Measurements from ENCODE around the gene MAML1. TPM values are rescaled to one million over a fixed set of nuclear protein-coding genes. Genes with fewer than 3 reads are reported as not detected.
A peak's percentile ranks its signal among the peaks of the same experiment; 100 is the strongest.

MAML1 gene
- polyA plus RNA-seq, 3 donors from 2014 or later, result 0.59 to 8.5 (median 1.5) TPM

DNA sequence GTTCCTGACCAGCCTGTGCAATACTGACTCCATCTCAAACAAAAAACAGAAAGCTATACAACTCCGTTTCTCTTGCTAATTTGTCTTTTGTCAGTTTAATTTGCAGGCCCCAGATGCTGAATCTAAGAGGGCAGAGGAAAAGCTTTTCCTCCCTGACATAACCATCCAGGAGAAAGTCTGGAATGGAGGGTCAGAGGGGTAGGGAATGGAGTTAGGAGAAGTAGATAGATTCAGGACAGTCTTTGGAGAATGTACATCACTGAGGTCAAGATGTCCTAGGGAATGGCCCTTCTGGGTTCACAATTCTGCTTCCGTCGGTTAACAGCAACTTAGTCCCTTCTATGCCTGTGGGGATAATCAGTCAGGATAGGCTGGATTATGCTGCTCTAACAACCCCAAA, 81.5 kb downstream of the MAML1 start:
- H3K36me3 Mint-ChIP-seq, result peaks cover 0 to 6% (median 0%) of the 10 kb centered on the region in 3 donors
- no peak overlapping the region for H3K4me3 Mint-ChIP-seq
- peaks cover 11 to 15% of the 10 kb centered on the region in 2 donors for H3K4me1 Mint-ChIP-seq
- no peak overlapping the region for H3K27ac Mint-ChIP-seq
- no peak for DNase-seq
- H3K27me3 Mint-ChIP-seq (ENCODE audit: low read depth in 3 of 3), result peaks cover 3 to 15% (median 15%) of the 10 kb centered on the region in 3 donors
- H3K9me3 Mint-ChIP-seq, result no peaks in the 10 kb centered on the region

DNA sequence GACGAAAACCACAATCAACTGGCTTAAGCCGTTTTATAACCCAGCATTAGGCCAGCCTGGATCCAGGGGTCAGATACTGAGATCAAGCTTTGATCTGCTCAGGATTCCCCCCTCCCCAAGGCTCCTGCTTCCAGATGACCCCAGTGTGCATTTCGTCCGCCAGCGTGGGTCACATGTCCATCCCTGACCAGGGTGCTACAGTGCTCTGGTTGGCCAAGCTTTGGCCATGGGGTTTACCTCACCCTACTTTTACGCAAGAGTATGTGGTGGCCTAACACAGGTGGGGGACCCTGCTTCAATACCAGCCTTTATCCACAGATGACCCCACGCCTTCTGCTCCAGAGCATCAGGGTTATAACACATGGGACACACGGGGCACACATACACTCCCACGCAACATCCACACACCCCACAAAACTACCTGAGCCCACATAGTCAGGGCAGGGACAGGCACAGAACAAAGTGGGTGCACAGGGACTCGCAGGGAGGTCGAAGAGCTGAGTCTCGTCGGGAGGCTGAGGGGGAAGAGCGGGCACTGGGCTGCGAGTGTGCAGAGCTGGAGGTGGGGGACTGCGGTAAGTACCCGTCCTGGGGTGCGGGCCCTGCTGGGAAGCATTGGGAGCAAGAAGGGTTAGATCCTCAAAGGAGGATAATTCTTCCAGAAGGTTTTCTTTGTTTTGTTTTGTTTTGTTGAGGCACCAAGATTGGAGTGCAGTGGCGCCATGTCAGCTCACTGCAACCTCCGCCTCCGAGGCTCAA, 83.0 kb downstream of the MAML1 start:
- Mint-ChIP-seq H3K27me3 (ENCODE audit: low read depth in 3 of 3) (peaks cover 10 to 24% (median 23%) of the 10 kb centered on the region in 3 donors), H3K9me3 (no peaks in the 10 kb centered on the region), H3K4me3 (peak overlapping the region in 3 of 5 donors; percentile 66 to 74 (median 67)), H3K27ac (peak overlapping the region in 4 of 6 donors; percentile 21 to 57 (median 40)), H3K36me3 (peaks cover 0 to 6% (median 0%) of the 10 kb centered on the region in 3 donors), H3K4me1 (peaks cover 19 to 25% of the 10 kb centered on the region in 2 donors)
- DNase-seq, result no peak

DNA sequence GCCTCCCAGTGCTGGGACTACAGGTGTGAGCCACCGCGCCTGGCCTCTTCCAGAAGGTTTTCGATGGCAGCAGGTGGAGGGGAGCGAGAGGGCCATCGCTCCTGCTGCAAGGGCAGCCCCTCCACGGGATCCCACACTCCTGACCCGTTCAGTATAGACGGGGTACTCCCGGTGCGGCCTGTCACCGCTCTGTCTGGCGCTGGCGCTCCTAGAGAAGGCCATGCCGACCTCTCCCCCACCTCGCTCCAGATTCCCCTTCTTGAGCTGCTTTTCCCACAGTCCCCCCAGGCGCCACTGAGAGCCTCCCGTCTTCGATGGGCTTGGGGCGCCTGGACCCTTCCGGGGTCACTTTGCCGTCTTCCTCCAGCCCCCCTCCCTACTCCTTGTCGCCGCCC, 83.8 kb downstream of the MAML1 start:
- no peak overlapping the region for H3K27ac Mint-ChIP-seq
- H3K4me3 Mint-ChIP-seq, result peak overlapping the region in 4 of 5 donors; percentile 18 to 27 (median 24)
- peaks cover 13 to 31% (median 23%) of the 10 kb centered on the region in 3 donors for H3K27me3 Mint-ChIP-seq (ENCODE audit: low read depth in 3 of 3)
- no peaks in the 10 kb centered on the region for H3K9me3 Mint-ChIP-seq
- H3K36me3 Mint-ChIP-seq, result peaks cover 0 to 6% (median 0%) of the 10 kb centered on the region in 3 donors
- no peak for DNase-seq
- H3K4me1 Mint-ChIP-seq, result peaks cover 19 to 26% of the 10 kb centered on the region in 2 donors

GRCh38 chr5:179816796-179817469, 84.3 kb downstream of the MAML1 start:
- peaks cover 17 to 36% (median 27%) of the 10 kb centered on the region in 3 donors for H3K27me3 Mint-ChIP-seq (ENCODE audit: low read depth in 3 of 3)
- peak overlapping the region in 2 of 6 donors; percentile 22 to 99 for H3K27ac Mint-ChIP-seq
- peaks cover 23 to 31% of the 10 kb centered on the region in 2 donors for H3K4me1 Mint-ChIP-seq
- H3K4me3 Mint-ChIP-seq, result peak overlapping the region in 3 of 5 donors; percentile 48 to 81 (median 49)
- H3K9me3 Mint-ChIP-seq, result no peaks in the 10 kb centered on the region
- H3K36me3 Mint-ChIP-seq, result peaks cover 0 to 6% (median 0%) of the 10 kb centered on the region in 3 donors
- DNase-seq, result no peak

DNA sequence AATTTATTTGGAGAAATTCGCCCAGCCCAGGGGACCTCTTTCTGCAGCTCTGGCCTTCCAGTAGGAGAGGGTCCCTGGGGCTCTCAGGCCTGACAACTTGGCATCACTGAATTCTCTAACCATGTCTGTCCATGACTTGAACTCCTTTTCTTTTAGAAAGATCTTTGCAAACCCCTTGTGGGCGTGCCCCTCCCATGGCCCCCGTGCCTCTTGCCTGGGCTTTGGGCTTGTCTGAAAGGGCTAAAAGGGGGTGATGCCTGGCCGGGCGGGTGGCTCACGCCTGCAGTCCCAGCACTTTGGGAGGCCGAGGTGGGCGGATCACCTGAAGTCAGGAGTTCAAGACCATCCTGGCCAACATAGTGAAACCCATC, 84.8 kb downstream of the MAML1 start:
- Mint-ChIP-seq H3K4me3 (peak overlapping the region; percentile 47 to 82 (median 49)), H3K27me3 (ENCODE audit: low read depth in 3 of 3) (peaks cover 20 to 37% (median 27%) of the 10 kb centered on the region in 3 donors), H3K27ac (peak overlapping the region in 4 of 6 donors; percentile 48 to 99 (median 74))

GRCh38 chr5:179817890-179818745, 85.5 kb downstream of the MAML1 start:
- DNase-seq, result no peak
- H3K27me3 Mint-ChIP-seq (ENCODE audit: low read depth in 3 of 3), result peaks cover 20 to 40% (median 27%) of the 10 kb centered on the region in 3 donors
- peak overlapping the region; percentile 51 to 99 (median 94) for H3K27ac Mint-ChIP-seq
- H3K4me3 Mint-ChIP-seq, result peak overlapping the region; percentile 81 to 88 (median 84)
- peaks cover 35 to 43% of the 10 kb centered on the region in 2 donors for H3K4me1 Mint-ChIP-seq
- no peaks in the 10 kb centered on the region for H3K9me3 Mint-ChIP-seq
- H3K36me3 Mint-ChIP-seq, result peaks cover 0 to 3% (median 0%) of the 10 kb centered on the region in 3 donors

More for the DNA sequence above, 84.8 kb downstream of the MAML1 start:
- Mint-ChIP-seq H3K4me1 (peaks cover 28 to 36% of the 10 kb centered on the region in 2 donors), H3K36me3 (peaks cover 0 to 6% (median 0%) of the 10 kb centered on the region in 3 donors), H3K9me3 (no peaks in the 10 kb centered on the region)
- no peak for DNase-seq

DNA sequence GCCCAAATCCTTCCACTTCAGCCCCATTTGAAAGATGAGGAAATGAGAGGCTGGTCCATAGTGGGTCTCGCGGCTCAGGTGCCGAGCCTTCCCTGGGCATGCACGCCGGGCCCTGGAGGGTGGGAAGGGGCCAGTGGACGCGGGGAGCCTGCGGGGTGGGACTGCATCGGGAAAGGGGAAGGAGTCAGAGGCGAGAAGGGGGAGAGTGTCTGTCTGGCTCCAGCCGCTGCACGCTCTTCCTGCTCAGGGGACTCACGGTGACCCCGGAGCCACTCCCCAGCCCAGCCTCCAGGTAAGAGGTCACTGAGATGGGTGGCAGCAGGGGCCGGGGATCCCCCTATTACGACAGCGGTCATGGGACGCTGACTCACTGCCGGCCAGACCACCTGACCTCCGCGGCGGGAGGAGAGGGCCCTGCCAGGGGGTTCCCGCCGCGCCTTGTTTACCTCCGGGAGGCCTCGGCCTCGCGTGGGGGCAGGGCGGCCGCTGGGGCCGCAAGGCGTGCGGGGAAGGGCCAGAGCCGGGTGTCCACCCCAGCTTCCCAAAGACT, 86.2 kb downstream of the MAML1 start:
- DNase-seq, result peak; percentile 92 to 95 (median 93)
- H3K27me3 Mint-ChIP-seq (ENCODE audit: low read depth in 3 of 3), result peaks cover 23 to 40% (median 30%) of the 10 kb centered on the region in 3 donors
- no peaks in the 10 kb centered on the region for H3K9me3 Mint-ChIP-seq
- H3K4me3 Mint-ChIP-seq, result peak overlapping the region; percentile 81 to 88 (median 84)
- peak overlapping the region; percentile 78 to 99 (median 94) for H3K27ac Mint-ChIP-seq
- H3K36me3 Mint-ChIP-seq, result peaks cover 0 to 3% (median 0%) of the 10 kb centered on the region in 3 donors
- peaks cover 40 to 48% of the 10 kb centered on the region in 2 donors for H3K4me1 Mint-ChIP-seq

DNA sequence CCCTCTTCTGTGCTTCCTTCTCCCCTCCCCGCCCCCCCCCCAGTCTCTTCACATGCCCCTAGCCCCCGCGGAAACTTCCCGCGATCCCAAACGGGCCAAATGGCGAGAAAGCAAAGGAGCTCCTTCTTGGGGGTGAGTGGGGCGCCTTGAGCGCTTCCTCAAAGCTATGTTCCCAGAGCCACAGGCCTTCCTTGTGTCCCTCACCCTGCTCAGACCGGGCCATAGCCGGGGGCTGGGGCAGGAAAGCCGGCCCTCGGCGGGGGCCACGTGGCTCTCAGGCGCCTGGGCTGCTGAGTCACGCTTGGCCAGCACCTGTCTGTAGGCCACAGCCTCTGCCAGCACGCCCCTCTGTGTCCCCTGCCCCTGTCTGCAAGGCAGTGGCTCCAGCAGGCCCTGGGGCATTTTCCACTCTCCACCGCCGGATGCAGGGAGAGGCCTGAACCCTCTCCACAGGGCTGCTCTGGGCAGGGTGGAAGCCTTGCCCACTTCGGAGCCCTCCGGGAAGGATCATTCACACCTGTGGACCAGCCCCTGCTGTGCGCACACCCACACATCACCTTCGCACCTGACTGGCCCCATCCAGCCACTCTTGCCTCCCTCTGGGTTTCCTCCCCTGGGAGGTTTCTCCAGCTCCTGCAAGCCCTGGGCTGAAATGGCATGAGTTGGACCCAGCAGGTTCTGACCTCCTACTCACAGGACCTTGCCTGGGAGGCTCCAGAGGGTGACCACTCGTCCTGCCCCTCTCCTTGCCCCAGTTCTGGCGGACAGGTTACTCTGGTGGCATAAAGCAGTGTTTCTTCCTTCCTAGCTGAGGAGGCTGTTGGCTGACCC, 86.9 kb downstream of the MAML1 start:
- peaks cover 0 to 4% (median 0%) of the 10 kb centered on the region in 3 donors for H3K36me3 Mint-ChIP-seq
- DNase-seq, result peak in 2 of 3 donors; percentile 57 to 59
- H3K27me3 Mint-ChIP-seq (ENCODE audit: low read depth in 3 of 3), result peaks cover 23 to 40% (median 30%) of the 10 kb centered on the region in 3 donors
- H3K9me3 Mint-ChIP-seq, result no peaks in the 10 kb centered on the region
- H3K4me1 Mint-ChIP-seq, result peaks cover 43 to 50% of the 10 kb centered on the region in 2 donors
- H3K27ac Mint-ChIP-seq, result peak overlapping the region; percentile 88 to 99 (median 94)
- H3K4me3 Mint-ChIP-seq, result peak overlapping the region; percentile 74 to 99 (median 88)

DNA sequence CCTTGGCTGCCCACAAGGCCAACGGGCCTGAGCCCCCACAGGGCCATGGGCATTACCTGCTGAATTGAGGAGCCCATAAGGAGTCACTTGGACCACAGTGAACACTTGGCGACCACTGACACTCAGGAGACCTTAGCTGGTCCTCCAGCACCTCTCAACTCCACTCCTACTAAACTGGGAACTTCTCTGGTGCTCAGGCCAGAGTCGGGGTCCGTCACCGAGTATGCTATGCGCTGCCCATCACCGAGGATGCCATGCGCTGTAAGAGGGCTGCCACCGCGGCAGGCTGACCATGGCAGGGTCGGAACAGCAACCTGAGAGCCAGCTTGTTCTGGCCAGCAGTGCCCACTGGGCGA, 87.5 kb downstream of the MAML1 start:
- Mint-ChIP-seq H3K4me3 (peak overlapping the region; percentile 74 to 99 (median 88)), H3K4me1 (peaks cover 49 to 55% of the 10 kb centered on the region in 2 donors)
- DNase-seq, result no peak

DNA sequence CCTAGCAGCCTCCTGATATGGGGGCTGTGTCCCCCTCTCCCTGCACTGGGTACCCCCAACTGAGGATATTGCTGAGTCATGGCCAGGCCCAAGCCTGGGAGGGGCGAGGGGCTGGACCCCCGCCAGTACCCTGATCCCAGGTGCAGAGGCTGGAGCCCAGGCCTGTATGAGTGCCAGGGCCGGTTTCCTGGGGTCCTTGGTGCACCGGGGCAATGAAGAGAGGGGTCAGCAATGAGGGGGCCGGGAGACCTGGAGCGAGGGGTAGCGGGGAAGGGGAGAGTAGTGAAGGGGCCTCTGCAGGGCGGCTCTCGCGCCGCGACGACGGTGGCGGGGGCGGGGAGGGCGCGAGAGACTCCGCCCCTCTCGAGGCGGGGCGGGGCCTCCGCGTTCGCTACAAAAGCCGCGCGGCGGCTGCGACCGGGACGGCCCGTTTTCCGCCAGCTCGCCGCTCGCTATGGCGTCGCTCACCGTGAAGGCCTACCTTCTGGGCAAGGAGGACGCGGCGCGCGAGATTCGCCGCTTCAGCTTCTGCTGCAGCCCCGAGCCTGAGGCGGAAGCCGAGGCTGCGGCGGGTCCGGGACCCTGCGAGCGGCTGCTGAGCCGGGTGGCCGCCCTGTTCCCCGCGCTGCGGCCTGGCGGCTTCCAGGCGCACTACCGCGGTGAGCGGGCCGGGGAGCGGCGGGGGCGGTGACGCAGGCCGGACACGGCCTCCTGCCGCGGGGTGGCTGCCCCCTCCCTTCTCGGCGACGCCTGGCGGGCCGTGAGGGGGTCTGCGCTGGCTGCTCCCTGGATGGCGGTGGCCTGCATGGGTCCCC, 88.1 kb downstream of the MAML1 start, which contains the start of gene SQSTM1:
TSS of gene SQSTM1 (plus strand) at position 423 of the 815 bp plus-strand sequence. CDS start at position 455, 32 bp downstream.
- Mint-ChIP-seq H3K4me1 (peaks cover 55% of the 10 kb centered on the region in 2 donors), H3K4me3 (peak within 1 kb of the TSS; percentile 93 to 99 (median 96)), H3K27ac (peak within 1 kb of the TSS; percentile 95 to 100 (median 100)), H3K36me3 (peaks cover 0 to 12% (median 0%) of the 10 kb centered on the region in 3 donors), H3K27me3 (ENCODE audit: low read depth in 3 of 3) (peaks cover 23 to 38% (median 31%) of the 10 kb centered on the region in 3 donors), H3K9me3 (no peaks in the 10 kb centered on the region)
- DNase-seq, result peak; percentile 86 to 90 (median 88)

More for the DNA sequence above, 87.5 kb downstream of the MAML1 start:
- Mint-ChIP-seq H3K36me3 (peaks cover 0 to 10% (median 0%) of the 10 kb centered on the region in 3 donors), H3K9me3 (no peaks in the 10 kb centered on the region), H3K27me3 (ENCODE audit: low read depth in 3 of 3) (peaks cover 23 to 38% (median 28%) of the 10 kb centered on the region in 3 donors), H3K27ac (peak overlapping the region; percentile 88 to 99 (median 94))

DNA sequence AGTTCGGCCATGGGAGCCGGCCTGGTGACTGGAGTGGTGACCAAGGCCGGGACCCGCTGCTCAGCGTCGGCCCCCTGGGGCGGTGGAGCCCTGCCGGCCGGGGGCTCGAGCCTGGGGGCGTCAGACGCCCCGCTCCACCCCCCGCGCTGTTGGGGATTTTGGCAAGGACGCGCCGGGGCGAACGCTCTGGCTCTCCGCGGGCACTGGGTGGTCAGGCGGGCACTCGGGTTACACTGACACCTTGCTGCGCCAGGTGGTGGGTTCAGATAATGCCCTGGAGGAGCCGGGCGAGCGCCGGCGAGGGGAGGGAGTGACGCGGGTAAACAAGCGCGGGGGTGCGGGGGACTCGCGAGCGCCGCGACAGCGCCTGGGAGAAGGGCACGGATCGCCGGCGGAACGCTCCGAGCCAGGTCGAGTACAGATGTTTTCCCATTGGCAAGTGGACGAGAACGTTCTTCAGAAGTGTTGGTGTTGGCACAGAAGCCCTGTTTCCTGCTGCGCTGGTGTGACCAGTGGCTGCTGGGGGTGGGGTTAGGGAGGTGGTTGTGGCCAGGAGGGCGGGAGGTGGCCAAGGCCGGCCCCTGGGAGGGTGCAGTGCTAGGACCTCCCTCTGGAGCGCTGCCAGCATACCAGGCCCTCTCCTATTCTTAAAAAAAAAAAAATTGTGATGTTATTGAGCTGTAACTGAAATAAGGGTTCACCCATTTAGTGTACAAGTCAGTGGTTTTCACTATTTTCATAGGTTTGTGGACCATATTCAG, 88.9 kb downstream of the MAML1 start:
- H3K9me3 Mint-ChIP-seq, result no peaks in the 10 kb centered on the region
- peaks cover 26 to 40% (median 33%) of the 10 kb centered on the region in 3 donors for H3K27me3 Mint-ChIP-seq (ENCODE audit: low read depth in 3 of 3)
- H3K36me3 Mint-ChIP-seq, result peaks cover 0 to 12% (median 0%) of the 10 kb centered on the region in 3 donors
- DNase-seq, result peak; percentile 95 to 97 (median 95)
- H3K4me3 Mint-ChIP-seq, result peak overlapping the region; percentile 93 to 99 (median 96)
- peaks cover 53 to 55% of the 10 kb centered on the region in 2 donors for H3K4me1 Mint-ChIP-seq
- peak overlapping the region; percentile 95 to 100 (median 100) for H3K27ac Mint-ChIP-seq
